CD8-positive, alpha-beta memory T cell (primary cell): ENCODE data around the gene CCDC9. TPM values are rescaled to one million over a fixed set of nuclear protein-coding genes. Genes with fewer than 3 reads are reported as not detected.
"Not testable (repeated sequence)": the region's sequence is repeated elsewhere in the genome, so short reads cannot be mapped to it uniquely, and the experiment has no call there.

Source experiments
- CTCF ChIA-PET: fragments of 350-600 bp; sonication (Branson Sonifier 250); formaldehyde crosslinking; loops from one replicate; lab custom pipeline; 2021; ENCODE audit warnings: antibody characterized with exemption; lab: Charles Lee
- POLR2A ChIA-PET: fragments of 350-600 bp; sonication (Branson Sonifier 250); formaldehyde crosslinking; loops from one replicate; lab custom pipeline; 2021; ENCODE audit warnings: antibody characterized with exemption; lab: Charles Lee
- DNase-seq, 5 donors: peaks; one replicate each; pipeline versions ENCODE4 v3.0.0 to v3.0.0-alpha.2; 2020 to 2022; ENCODE audit warnings: mixed read lengths in 1 of 5
- H3K27ac ChIP-seq: one replicate; pipeline ENCODE4 v1.7.0; 2013; ENCODE audit warnings: low read depth, mild to moderate bottlenecking, low read length, moderate library complexity
- H3K27me3 ChIP-seq: 2 replicates; pipeline ENCODE4 v1.7.0; 2013; ENCODE audit warnings: low read length, mild to moderate bottlenecking; ENCODE audit not compliant: insufficient read depth, poor library complexity, severe bottlenecking
- H3K36me3 ChIP-seq: 2 replicates; pipeline ENCODE4 v1.7.0; 2013; ENCODE audit warnings: mild to moderate bottlenecking, low read length, moderate library complexity; ENCODE audit not compliant: insufficient read depth
- H3K4me1 ChIP-seq: 2 replicates; pipeline ENCODE4 v1.7.0; 2013; ENCODE audit warnings: mild to moderate bottlenecking, low read length, moderate library complexity; ENCODE audit not compliant: insufficient read depth
- H3K4me3 ChIP-seq: 2 replicates; pipeline ENCODE4 v1.7.0; 2013; ENCODE audit warnings: mild to moderate bottlenecking, low read length
- H3K9me3 ChIP-seq: 2 replicates; pipeline ENCODE4 v1.7.0; 2013; ENCODE audit warnings: mild to moderate bottlenecking, low read length
- H3K27ac Mint-ChIP-seq, 8 donors: one replicate each; pipeline ENCODE4 v1.8.0; 2020 to 2021; ENCODE audit warnings: mixed read lengths in 8 of 8, mild to moderate bottlenecking in 6 of 8, inconsistent platforms in 3 of 8, moderate library complexity in 3 of 8
- H3K27me3 Mint-ChIP-seq, 2 donors: one replicate each; pipeline ENCODE4 v1.8.0; 2020 to 2021; ENCODE audit warnings: mixed read lengths in 2 of 2, mild to moderate bottlenecking in 1 of 2, moderate library complexity in 1 of 2
- H3K36me3 Mint-ChIP-seq, 3 donors: one replicate each; pipeline ENCODE4 v1.8.0; 2020 to 2021; ENCODE audit warnings: mixed read lengths in 3 of 3, inconsistent platforms in 1 of 3, mild to moderate bottlenecking in 1 of 3
- H3K4me1 Mint-ChIP-seq, 3 donors: one replicate each; pipeline ENCODE4 v1.8.0; 2020 to 2021; ENCODE audit warnings: mixed read lengths in 3 of 3, inconsistent platforms in 1 of 3, mild to moderate bottlenecking in 1 of 3
- H3K4me3 Mint-ChIP-seq, 7 donors: one replicate each; pipeline ENCODE4 v1.8.0; 2020 to 2021; ENCODE audit warnings: mixed read lengths in 7 of 7, mild to moderate bottlenecking in 6 of 7, moderate library complexity in 4 of 7, inconsistent platforms in 2 of 7
- H3K9me3 Mint-ChIP-seq, 5 donors: one replicate each; pipeline ENCODE4 v1.8.0; 2020 to 2022; ENCODE audit warnings: mixed read lengths in 5 of 5, mild to moderate bottlenecking in 3 of 5, moderate library complexity in 2 of 5, inconsistent platforms in 1 of 5
- polyA plus RNA-seq: library from polyadenylated mRNA; unstranded; fragments of 300-500 nt; fragmentation: Illumina TruSeq; gene quantifications from one replicate; pipeline ENCODE4 v1.2.3, GENCODE V29; 2021
- total RNA-seq, 2 experiments: library from RNA; stranded (reverse); gene quantifications; one replicate each; pipeline ENCODE4 v1.2.3, GENCODE V29; 2021

Gene CCDC9
- total and polyA plus RNA-seq, 3 experiments from 2014 or later: 9.4 to 23.1 (median 20.4) TPM

DNA sequence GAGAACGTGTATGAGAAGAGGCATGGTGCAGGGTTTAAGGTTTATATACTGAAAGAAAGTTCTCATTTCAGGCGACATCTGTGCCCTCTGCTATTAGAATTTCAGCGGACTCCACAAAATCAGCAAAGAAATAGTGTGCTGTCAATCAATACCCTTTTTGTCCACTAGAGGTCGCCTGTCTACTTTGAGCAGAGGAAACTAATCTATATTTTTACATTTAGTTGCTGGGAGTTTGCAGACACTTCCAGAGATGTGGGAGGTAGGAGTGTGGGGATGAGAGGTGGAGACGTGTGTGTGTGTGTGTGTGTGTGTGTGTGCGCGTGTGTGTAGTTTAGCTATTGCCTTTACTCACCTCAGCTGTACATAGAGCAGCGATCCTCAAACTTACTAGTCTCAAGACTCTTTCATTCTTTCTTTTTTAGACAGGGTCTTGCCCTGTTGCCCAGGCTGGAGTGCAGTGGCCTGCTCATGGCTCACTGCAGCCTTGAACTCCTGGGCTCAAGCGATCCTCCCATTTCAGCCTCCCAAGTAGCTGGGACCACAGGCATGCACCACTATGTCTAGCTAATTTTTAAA is 28.1 kb downstream of the CCDC9 start:
- ChIA-PET POLR2A (interaction anchor here (1.3 kb wide), 1 partner anchor 107 kb away, joined by 3 read pairs; no protein-coding TSS in a partner anchor), CTCF (interaction anchor here (0.6 to 2.1 kb wide), 11 partner anchors 9 to 456 kb away, joined by 3 to 25 read pairs (median 3); partner anchors contain the start of gene INAFM1)
- Mint-ChIP-seq H3K4me1 (peaks cover 3 to 15% (median 6%) of the 10 kb centered on the region in 3 donors), H3K27ac (no peak overlapping the region), H3K36me3 (peaks cover 0 to 2% (median 0%) of the 10 kb centered on the region in 3 donors), H3K9me3 (no peaks in the 10 kb centered on the region), H3K4me3 (no peak overlapping the region), H3K27me3 (no peaks in the 10 kb centered on the region)
- no peaks in the 10 kb centered on the region for H3K36me3 ChIP-seq
- H3K27ac ChIP-seq: no peak overlapping the region
- peak; percentile 28 to 60 (median 44) for DNase-seq
- H3K9me3 ChIP-seq: no peaks in the 10 kb centered on the region
- no peaks in the 10 kb centered on the region for H3K4me1 ChIP-seq
- H3K27me3 ChIP-seq: no peaks in the 10 kb centered on the region
- H3K4me3 ChIP-seq: no peak overlapping the region

DNA sequence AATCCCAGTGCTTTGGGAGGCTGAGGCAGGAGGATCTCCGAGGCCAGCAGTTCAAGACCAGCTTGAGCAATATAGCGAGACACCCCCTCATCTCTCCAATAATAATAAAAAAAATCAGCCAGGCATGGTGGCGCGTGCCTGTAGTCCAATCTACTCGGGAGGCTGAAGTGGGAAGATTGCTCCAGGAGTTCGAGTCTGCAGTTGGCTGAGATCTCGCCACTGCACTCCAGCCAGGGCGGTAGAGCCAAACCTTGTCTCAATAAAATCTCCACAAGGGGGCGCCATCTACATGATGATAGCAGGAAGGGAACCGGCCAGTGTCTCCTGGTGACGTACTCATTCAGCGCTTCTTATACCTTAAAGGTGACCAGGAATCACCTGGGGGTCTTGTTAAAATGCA is 39.7 kb downstream of the CCDC9 start:
- no peaks in the 10 kb centered on the region for H3K9me3 ChIP-seq
- Mint-ChIP-seq H3K4me3 (no peak overlapping the region), H3K4me1 (peaks cover 7 to 14% (median 10%) of the 10 kb centered on the region in 3 donors), H3K36me3 (no peaks in the 10 kb centered on the region), H3K27me3 (no peaks in the 10 kb centered on the region), H3K9me3 (no peaks in the 10 kb centered on the region), H3K27ac (peak overlapping the region in 2 of 8 donors; percentile 48 to 72)
- no peaks in the 10 kb centered on the region for H3K27me3 ChIP-seq
- no peak overlapping the region for H3K27ac ChIP-seq
- ChIA-PET POLR2A (no interaction called here), CTCF (interaction anchor here (1.1 to 11.9 kb wide), 7 partner anchors 53 to 403 kb away, joined by 3 to 89 read pairs (median 4); partner anchors contain the start of gene DHX34)
- H3K4me3 ChIP-seq: no peak overlapping the region
- H3K4me1 ChIP-seq: peaks cover 3% of the 10 kb centered on the region
- DNase-seq: peak; percentile 61 to 83 (median 71)
- H3K36me3 ChIP-seq: no peaks in the 10 kb centered on the region

- H3K9me3 Mint-ChIP-seq, H3K27me3 Mint-ChIP-seq, H3K4me3 ChIP-seq, H3K36me3 ChIP-seq, H3K4me3 Mint-ChIP-seq, H3K27me3 ChIP-seq, DNase-seq, H3K9me3 ChIP-seq, H3K4me1 ChIP-seq, H3K27ac Mint-ChIP-seq, POLR2A ChIA-PET, H3K36me3 Mint-ChIP-seq, H3K27ac ChIP-seq: not testable (repeated sequence)
- peaks cover 18 to 25% (median 19%) of the 10 kb centered on the region in 3 donors for H3K4me1 Mint-ChIP-seq
- CTCF ChIA-PET: interaction anchor here (0.6 to 11.9 kb wide), 2 partner anchors 44 to 88 kb away, joined by 3 to 89 read pairs; no protein-coding TSS in a partner anchor
These were observed 44.5 kb downstream of the CCDC9 start for GRCh38 chr19:47300867-47301266.

DNA sequence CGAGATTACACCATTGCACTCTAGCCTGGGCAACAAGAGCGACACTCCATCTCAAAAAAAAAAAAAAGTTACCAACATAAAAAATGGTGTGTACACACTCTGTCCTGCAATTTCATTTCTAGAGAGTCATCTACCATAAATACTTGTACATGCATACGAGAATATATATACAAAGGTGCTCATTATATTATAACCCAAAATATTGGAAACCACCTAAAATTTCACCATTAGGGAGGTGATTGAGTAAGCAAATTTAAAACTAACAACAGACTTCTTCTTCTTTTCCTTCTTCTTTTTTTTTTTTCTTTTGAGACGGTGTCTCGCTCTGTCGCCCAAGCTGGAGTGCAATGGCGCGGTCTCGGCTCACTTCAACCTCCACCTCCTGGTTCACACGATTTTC is 45.9 kb downstream of the CCDC9 start:
- ChIA-PET POLR2A (no interaction called here), CTCF (no interaction called here)
- Mint-ChIP-seq H3K36me3 (no peaks in the 10 kb centered on the region), H3K27me3 (peaks cover 11 to 17% of the 10 kb centered on the region in 2 donors), H3K27ac (no peak overlapping the region), H3K4me3 (no peak overlapping the region), H3K9me3 (no peaks in the 10 kb centered on the region), H3K4me1 (peaks cover 14 to 17% (median 15%) of the 10 kb centered on the region in 3 donors)
- DNase-seq: no peak
- Histone ChIP-seq H3K36me3 (no peaks in the 10 kb centered on the region), H3K4me1 (peaks cover 6% of the 10 kb centered on the region), H3K27me3 (peaks cover 2% of the 10 kb centered on the region), H3K4me3 (no peak overlapping the region), H3K27ac (no peak overlapping the region), H3K9me3 (no peaks in the 10 kb centered on the region)

- no peaks in the 10 kb centered on the region for H3K36me3 ChIP-seq
These were observed 47.6 kb downstream of the CCDC9 start for GRCh38 chr19:47303966-47304365.

GRCh38 chr19:47305309-47305751 is 49.0 kb downstream of the CCDC9 start:
- no peaks in the 10 kb centered on the region for H3K9me3 ChIP-seq
- Mint-ChIP-seq H3K9me3 (no peaks in the 10 kb centered on the region), H3K27ac (peak overlapping the region in 2 of 8 donors; percentile 1 to 92), H3K36me3 (no peaks in the 10 kb centered on the region), H3K4me1 (peaks cover 9 to 13% (median 11%) of the 10 kb centered on the region in 3 donors), H3K4me3 (peak overlapping the region in 1 of 7 donors; percentile 29), H3K27me3 (peaks cover 13 to 21% of the 10 kb centered on the region in 2 donors)
- no peaks in the 10 kb centered on the region for H3K36me3 ChIP-seq
- peaks cover 6% of the 10 kb centered on the region for H3K4me1 ChIP-seq
- CTCF ChIA-PET: interaction anchor here (0.9 to 1.5 kb wide), 3 partner anchors 12 to 44 kb away, joined by 3 to 6 read pairs (median 4); partner anchors contain the start of gene DHX34
- H3K27me3 ChIP-seq: peaks cover 2% of the 10 kb centered on the region
- DNase-seq: peak; percentile 32 to 70 (median 51)
- no peak overlapping the region for H3K4me3 ChIP-seq
- POLR2A ChIA-PET: no interaction called here
- H3K27ac ChIP-seq: no peak overlapping the region

More at GRCh38 chr19:47303966-47304365, 47.6 kb downstream of the CCDC9 start:
- peaks cover 14 to 17% (median 15%) of the 10 kb centered on the region in 3 donors for H3K4me1 Mint-ChIP-seq
- Histone ChIP-seq H3K27me3 (peaks cover 2% of the 10 kb centered on the region), H3K27ac (no peak overlapping the region), H3K4me1 (peaks cover 6% of the 10 kb centered on the region), H3K4me3 (no peak overlapping the region), H3K9me3 (no peaks in the 10 kb centered on the region)
- H3K27ac Mint-ChIP-seq: no peak overlapping the region
- peak overlapping the region in 1 of 7 donors; percentile 13 for H3K4me3 Mint-ChIP-seq
- no peaks in the 10 kb centered on the region for H3K36me3 Mint-ChIP-seq
- no peaks in the 10 kb centered on the region for H3K9me3 Mint-ChIP-seq
- CTCF ChIA-PET: interaction anchor here (1.4 kb wide), 1 partner anchor 87 kb away, joined by 3 read pairs; no protein-coding TSS in a partner anchor
- H3K27me3 Mint-ChIP-seq: peaks cover 11 to 21% of the 10 kb centered on the region in 2 donors
- DNase-seq: no peak
- POLR2A ChIA-PET: no interaction called here

GRCh38 chr19:47306303-47306702 is 50.0 kb downstream of the CCDC9 start:
- Mint-ChIP-seq H3K36me3 (no peaks in the 10 kb centered on the region), H3K27me3 (peaks cover 15 to 25% of the 10 kb centered on the region in 2 donors), H3K27ac (peak overlapping the region in 1 of 8 donors; percentile 69), H3K9me3 (no peaks in the 10 kb centered on the region), H3K4me1 (peaks cover 8 to 11% (median 10%) of the 10 kb centered on the region in 3 donors), H3K4me3 (no peak overlapping the region)
- CTCF ChIA-PET: interaction anchor here (0.7 to 1.5 kb wide), 3 partner anchors 29 to 85 kb away, joined by 3 to 6 read pairs (median 3); partner anchors contain the start of gene DHX34
- Histone ChIP-seq H3K36me3 (no peaks in the 10 kb centered on the region), H3K4me1 (peaks cover 6% of the 10 kb centered on the region), H3K4me3 (no peak overlapping the region), H3K9me3 (no peaks in the 10 kb centered on the region), H3K27me3 (peaks cover 2% of the 10 kb centered on the region), H3K27ac (no peak overlapping the region)
- POLR2A ChIA-PET: no interaction called here
- DNase-seq: no peak

- Mint-ChIP-seq H3K27ac (no peak overlapping the region), H3K27me3 (peaks cover 12 to 28% of the 10 kb centered on the region in 2 donors), H3K36me3 (no peaks in the 10 kb centered on the region), H3K4me1 (peaks cover 6 to 8% (median 7%) of the 10 kb centered on the region in 3 donors), H3K4me3 (no peak overlapping the region), H3K9me3 (no peaks in the 10 kb centered on the region)
- H3K27ac ChIP-seq: no peak overlapping the region
- H3K4me1 ChIP-seq: peaks cover 6% of the 10 kb centered on the region
- peaks cover 2% of the 10 kb centered on the region for H3K27me3 ChIP-seq
- DNase-seq: no peak
- H3K36me3 ChIP-seq: no peaks in the 10 kb centered on the region
- H3K4me3 ChIP-seq: no peak overlapping the region
- CTCF ChIA-PET: interaction anchor here (1.1 to 2.2 kb wide), 3 partner anchors 40 to 82 kb away, joined by 3 to 6 read pairs (median 5); partner anchors contain the start of gene DHX34
- POLR2A ChIA-PET: no interaction called here
- H3K9me3 ChIP-seq: no peaks in the 10 kb centered on the region
These were observed 52.7 kb downstream of the CCDC9 start for GRCh38 chr19:47309038-47309437.
